Thyroid gland (tissue), 4 donors: ENCODE data around the gene SEPTIN8. TPM values are rescaled to one million over a fixed set of nuclear protein-coding genes. Genes with fewer than 3 reads are reported as not detected.

Experiments
- DNase-seq, 2 donors: peaks; one replicate each; pipeline ENCODE4 v3.0.0-alpha.2; 2019
- H3K27ac ChIP-seq, 3 donors: fragments of 200-600 bp; sonication (generic); 1 replicate in 2 of 3; 2 replicates in 1 of 3; pipeline ENCODE4 v1.5.1; 2016 to 2019; ENCODE audit warnings: mild to moderate bottlenecking in 1 of 3, moderate library complexity in 1 of 3
- H3K27me3 ChIP-seq: fragments of 200-600 bp; sonication (generic); one replicate; pipeline ENCODE4 v1.5.1; 2019
- H3K36me3 ChIP-seq, 2 donors: fragments of 200-600 bp; sonication (generic); one replicate each; pipeline ENCODE4 v1.5.1; 2016 to 2019
- H3K4me1 ChIP-seq, 2 donors: fragments of 200-600 bp; sonication (generic); one replicate each; pipeline ENCODE4 v1.5.1; 2017 to 2019
- H3K4me3 ChIP-seq, 3 donors: fragments of 200-600 bp; sonication (generic); replicated peaks in 1 of 3; 1 replicate in 2 of 3; 2 replicates in 1 of 3; pipeline ENCODE4 v1.5.1; 2016; ENCODE audit warnings: mild to moderate bottlenecking in 1 of 3
- H3K9me3 ChIP-seq: fragments of 200-600 bp; sonication (generic); one replicate; pipeline ENCODE4 v1.5.1; 2017
- POLR2A ChIP-seq, 2 donors: fragments of 450-650 bp; IDR thresholded peaks; one replicate each; pipeline ENCODE4 v1.6.1; 2017; ENCODE audit warnings: antibody characterized with exemption in 2 of 2, mild to moderate bottlenecking in 2 of 2, moderate library complexity in 1 of 2
- WGBS, 2 donors: methylation state at CpG; one replicate each; pipeline ENCODE4 v1.1.5; 2017; 5-methylcytosine and 5-hydroxymethylcytosine counted together
- intact Hi-C: fragments of 100-400 bp; cut with DNase I; formaldehyde crosslinking; loops from one replicate; pipeline ENCODE4 v1.15.1; 2023
- total RNA-seq, 4 donors: library from RNA; depleted of rRNA; stranded (reverse); fragments of >200 nt; gene quantifications; one replicate each; pipeline ENCODE4 v1.2.3, GENCODE V29; 2016
- TF ChIP-seq, protein P1 (sequence below), 6 experiments: fragments of 200-600 bp in 3 of 6; fragments of 450-650 bp in 3 of 6; sonication (generic) in 3 of 6; IDR thresholded peaks; one replicate each; pipeline ENCODE4 v1.5.1; 2016 to 2019; ENCODE audit warnings: antibody characterized with exemption in 6 of 6, mild to moderate bottlenecking in 2 of 6, inconsistent platforms in 1 of 6, moderate library complexity in 1 of 6

The SEPTIN8 gene
- total RNA-seq, 4 donors from 2014 or later, result 41.9 to 57.7 (median 46.7) TPM

DNA sequence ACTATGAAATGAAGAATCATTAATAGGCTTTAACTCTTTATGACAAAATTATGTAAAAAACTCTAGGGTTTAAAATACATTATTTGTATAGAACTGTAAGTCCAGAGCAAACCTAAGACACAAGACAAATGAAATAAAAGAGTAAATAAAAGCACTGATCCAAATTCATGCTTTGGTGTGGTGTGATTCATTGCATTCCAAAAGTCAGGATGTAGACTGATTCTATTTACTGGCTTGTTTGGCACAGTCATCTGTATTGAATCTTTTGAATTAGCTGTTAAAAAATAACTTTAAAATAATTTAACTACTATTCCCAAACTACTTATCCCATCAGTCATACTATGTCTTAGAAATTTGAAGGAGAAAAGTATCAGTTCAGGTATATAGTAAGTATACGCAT is 72.2 kb downstream of the SEPTIN8 start:
- 94 to 97% methylated on average over 1 of the region's 1 CpG for WGBS, 2 donors
- no peak for TF ChIP-seq POLR2A (IDR thresholded peaks at IDR 0.05)
- TF ChIP-seq, protein P1, sequence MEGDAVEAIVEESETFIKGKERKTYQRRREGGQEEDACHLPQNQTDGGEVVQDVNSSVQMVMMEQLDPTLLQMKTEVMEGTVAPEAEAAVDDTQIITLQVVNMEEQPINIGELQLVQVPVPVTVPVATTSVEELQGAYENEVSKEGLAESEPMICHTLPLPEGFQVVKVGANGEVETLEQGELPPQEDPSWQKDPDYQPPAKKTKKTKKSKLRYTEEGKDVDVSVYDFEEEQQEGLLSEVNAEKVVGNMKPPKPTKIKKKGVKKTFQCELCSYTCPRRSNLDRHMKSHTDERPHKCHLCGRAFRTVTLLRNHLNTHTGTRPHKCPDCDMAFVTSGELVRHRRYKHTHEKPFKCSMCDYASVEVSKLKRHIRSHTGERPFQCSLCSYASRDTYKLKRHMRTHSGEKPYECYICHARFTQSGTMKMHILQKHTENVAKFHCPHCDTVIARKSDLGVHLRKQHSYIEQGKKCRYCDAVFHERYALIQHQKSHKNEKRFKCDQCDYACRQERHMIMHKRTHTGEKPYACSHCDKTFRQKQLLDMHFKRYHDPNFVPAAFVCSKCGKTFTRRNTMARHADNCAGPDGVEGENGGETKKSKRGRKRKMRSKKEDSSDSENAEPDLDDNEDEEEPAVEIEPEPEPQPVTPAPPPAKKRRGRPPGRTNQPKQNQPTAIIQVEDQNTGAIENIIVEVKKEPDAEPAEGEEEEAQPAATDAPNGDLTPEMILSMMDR (IDR thresholded peaks at IDR 0.05), result no peak
- intact Hi-C loops, result no loop called here
- Histone ChIP-seq H3K27ac (no peak overlapping the region), H3K4me3 (no peak overlapping the region), H3K4me1 (no peaks in the 10 kb centered on the region), H3K36me3 (peaks cover 0 to 12% of the 10 kb centered on the region in 2 donors), H3K27me3 (no peaks in the 10 kb centered on the region), H3K9me3 (no peaks in the 10 kb centered on the region)
- no peak for DNase-seq

Other genes starting within 250 kb of the SEPTIN8 start
- gene IL5, start 233.7 kb downstream of the SEPTIN8 start, total RNA-seq, result not detected
- 10 to 100 TPM; 34.1 to 40.1 (median 37.5) TPM for gene RAD50, start 220.3 kb downstream of the SEPTIN8 start, total RNA-seq
- gene IL13, start 119.1 kb downstream of the SEPTIN8 start, total RNA-seq, result not detected
- not detected for gene IL4, start 103.2 kb downstream of the SEPTIN8 start, total RNA-seq
- 10 to 100 TPM in 2 of 4 donors, 1 to 10 TPM in 2; 8.2 to 12.2 (median 10.5) TPM for gene KIF3A, start 39.7 kb downstream of the SEPTIN8 start, total RNA-seq
- under 1 TPM in 3 of 4 donors, not detected in 1; 0.34 to 0.81 (median 0.67) TPM for gene CCNI2, start 29.8 kb downstream of the SEPTIN8 start, total RNA-seq
- gene SOWAHA, start 36.1 kb upstream of the SEPTIN8 start, total RNA-seq, result 1 to 10 TPM; 3.7 to 9.3 (median 4.6) TPM
- gene SHROOM1, start 53.4 kb upstream of the SEPTIN8 start, total RNA-seq, result 10 to 100 TPM in 3 of 4 donors, 1 to 10 TPM in 1; 7.6 to 21.4 (median 14.2) TPM
- gene GDF9, start 89.2 kb upstream of the SEPTIN8 start, total RNA-seq, result under 1 TPM in 2 of 4 donors, not detected in 2; 0.27 to 0.33 TPM
- 100 to 1,000 TPM in 3 of 4 donors, 10 to 100 TPM in 1; 59.2 to 235 (median 118) TPM for gene UQCRQ, start 89.4 kb upstream of the SEPTIN8 start, total RNA-seq
- gene LEAP2, start 96.4 kb upstream of the SEPTIN8 start, total RNA-seq, result 1 to 10 TPM; 1.5 to 4.8 (median 2.9) TPM
- gene AFF4, start 186.4 kb upstream of the SEPTIN8 start, total RNA-seq, result 100 to 1,000 TPM in 2 of 4 donors, 10 to 100 TPM in 2; 81.7 to 150 (median 95.7) TPM
- 10 to 100 TPM; 24.7 to 43.4 (median 30.7) TPM for gene ZCCHC10, start 249.3 kb upstream of the SEPTIN8 start, total RNA-seq